Common myeloid progenitor, CD34-positive (primary cell): ENCODE data around the gene ZFPM1.

ENCODE experiments used
- CTCF ChIA-PET: fragments of 350-600 bp; sonication (Branson Sonifier 250); formaldehyde crosslinking; loops from one replicate; lab custom pipeline; 2021; ENCODE audit warnings: antibody characterized with exemption; lab: Charles Lee
- POLR2A ChIA-PET: fragments of 350-600 bp; sonication (Branson Sonifier 250); formaldehyde crosslinking; loops from one replicate; lab custom pipeline; 2021; ENCODE audit warnings: antibody characterized with exemption; lab: Charles Lee
- DNase-seq, 3 donors: peaks; one replicate each; pipeline versions ENCODE4 v3.0.0 to v3.0.0-alpha.2; 2013
- H3K27ac ChIP-seq, 2 experiments: 1 replicate in 1 of 2; 2 replicates in 1 of 2; pipeline ENCODE4 v1.7.0; 2013; ENCODE audit warnings: inconsistent platforms in 2 of 2, low read length in 2 of 2, mild to moderate bottlenecking in 2 of 2, low read depth in 1 of 2, moderate library complexity in 1 of 2; ENCODE audit not compliant: severe bottlenecking in 2 of 2, insufficient read depth in 1 of 2, poor library complexity in 1 of 2
- H3K27me3 ChIP-seq, 5 experiments: replicated peaks in 2 of 5; 1 replicate in 3 of 5; 2 replicates in 2 of 5; pipeline versions ENCODE4 v1.6.1 to v1.7.0; 2013; ENCODE audit warnings: low read length in 4 of 5, mild to moderate bottlenecking in 2 of 5, moderate library complexity in 2 of 5, inconsistent platforms in 1 of 5; ENCODE audit not compliant: insufficient read depth in 5 of 5, control insufficient read depth in 4 of 5
- H3K36me3 ChIP-seq, 4 experiments: 1 replicate in 2 of 4; 2 replicates in 2 of 4; pipeline versions ENCODE4 v1.6.1 to v1.7.0; 2013; ENCODE audit warnings: low read length in 3 of 4, control low read depth in 1 of 4, mild to moderate bottlenecking in 1 of 4; ENCODE audit not compliant: control insufficient read depth in 4 of 4, insufficient read depth in 4 of 4
- H3K4me1 ChIP-seq, 4 experiments: 1 replicate in 3 of 4; 2 replicates in 1 of 4; pipeline versions ENCODE4 v1.6.1 to v1.7.1; 2013; ENCODE audit warnings: low read length in 3 of 4, mild to moderate bottlenecking in 3 of 4, control low read depth in 1 of 4, inconsistent platforms in 1 of 4, moderate library complexity in 1 of 4; ENCODE audit not compliant: control insufficient read depth in 4 of 4, insufficient read depth in 4 of 4; ENCODE audit errors: control extremely low read depth in 1 of 4
- H3K4me3 ChIP-seq, 7 experiments: 1 replicate in 4 of 7; 2 replicates in 3 of 7; pipeline versions ENCODE4 v1.5.1 to v1.7.0; 2013; ENCODE audit warnings: mild to moderate bottlenecking in 7 of 7, low read length in 6 of 7, moderate library complexity in 6 of 7, inconsistent platforms in 2 of 7, low read depth in 2 of 7, control low read depth in 1 of 7; ENCODE audit not compliant: insufficient read depth in 4 of 7, control insufficient read depth in 1 of 7; ENCODE audit errors: extremely low read depth in 1 of 7
- H3K9me3 ChIP-seq, 5 experiments: 1 replicate in 4 of 5; 2 replicates in 1 of 5; pipeline versions ENCODE4 v1.6.1 to v1.7.1; 2013; ENCODE audit warnings: low read length in 4 of 5, mild to moderate bottlenecking in 2 of 5, inconsistent platforms in 1 of 5, low read depth in 1 of 5, moderate library complexity in 1 of 5; ENCODE audit not compliant: control insufficient read depth in 4 of 5, insufficient read depth in 2 of 5; ENCODE audit errors: control extremely low read depth in 1 of 5
- WGBS: methylation state at CpG from one replicate; pipeline ENCODE4 v1.1.5; 2013; ENCODE audit not compliant: insufficient coverage; 5-methylcytosine and 5-hydroxymethylcytosine counted together

The ZFPM1 gene

GRCh38 chr16:88525663-88525990, 72.5 kb downstream of the ZFPM1 start:
- no peak overlapping the region for H3K27ac ChIP-seq
- H3K4me1 ChIP-seq, result peaks cover 0 to 50% (median 43%) of the 10 kb centered on the region in 4 experiments
- peaks cover 0 to 15% (median 10%) of the 10 kb centered on the region in 4 experiments for H3K36me3 ChIP-seq
- no peak for DNase-seq
- no peak overlapping the region for H3K4me3 ChIP-seq
- H3K27me3 ChIP-seq, result no peaks in the 10 kb centered on the region
- ChIA-PET CTCF (interaction anchor here (0.6 to 2.6 kb wide), 6 partner anchors 15 to 95 kb away, joined by 3 to 6 read pairs (median 4); no protein-coding TSS in a partner anchor), POLR2A (interaction anchor here (0.5 to 0.6 kb wide), 2 partner anchors 37 to 73 kb away, joined by 3 read pairs; no protein-coding TSS in a partner anchor)
- no peaks in the 10 kb centered on the region for H3K9me3 ChIP-seq
- 47% methylated on average over 17 of the region's 17 CpGs for WGBS

GRCh38 chr16:88526008-88526905, 73.2 kb downstream of the ZFPM1 start:
- Histone ChIP-seq H3K9me3 (no peaks in the 10 kb centered on the region), H3K4me1 (peaks cover 0 to 50% (median 43%) of the 10 kb centered on the region in 4 experiments), H3K27ac (no peak overlapping the region), H3K4me3 (no peak overlapping the region), H3K36me3 (peaks cover 0 to 15% (median 10%) of the 10 kb centered on the region in 4 experiments), H3K27me3 (no peaks in the 10 kb centered on the region)
- DNase-seq, result no peak
- ChIA-PET CTCF (interaction anchor here (0.6 to 2.6 kb wide), 7 partner anchors 15 to 96 kb away, joined by 3 to 6 read pairs (median 3); no protein-coding TSS in a partner anchor), POLR2A (no interaction called here)
- 88% methylated on average over 29 of the region's 29 CpGs for WGBS

GRCh38 chr16:88526906-88527185, 73.8 kb downstream of the ZFPM1 start:
- Histone ChIP-seq H3K27ac (no peak overlapping the region), H3K4me1 (peaks cover 0 to 48% (median 42%) of the 10 kb centered on the region in 4 experiments), H3K36me3 (peaks cover 0 to 16% (median 12%) of the 10 kb centered on the region in 4 experiments), H3K9me3 (no peaks in the 10 kb centered on the region), H3K4me3 (no peak overlapping the region), H3K27me3 (no peaks in the 10 kb centered on the region)
- 95% methylated on average over 7 of the region's 9 CpGs for WGBS
- DNase-seq, result no peak
- CTCF ChIA-PET, result interaction anchor here (1.0 to 2.6 kb wide), 2 partner anchors 33 to 85 kb away, joined by 3 to 6 read pairs; no protein-coding TSS in a partner anchor
- POLR2A ChIA-PET, result no interaction called here

- POLR2A ChIA-PET, result no interaction called here
These were observed 74.3 kb downstream of the ZFPM1 start for GRCh38 chr16:88527186-88527936.

GRCh38 chr16:88527937-88528743, 75.1 kb downstream of the ZFPM1 start:
- 90% methylated on average over 30 of the region's 30 CpGs for WGBS
- no peak overlapping the region for H3K27ac ChIP-seq
- peaks cover 0 to 35% (median 30%) of the 10 kb centered on the region in 4 experiments for H3K4me1 ChIP-seq
- ChIA-PET CTCF (interaction anchor here (0.8 to 1.5 kb wide), 2 partner anchors 83 to 544 kb away, joined by 3 to 6 read pairs; no protein-coding TSS in a partner anchor), POLR2A (no interaction called here)
- H3K36me3 ChIP-seq, result peaks cover 0 to 17% (median 13%) of the 10 kb centered on the region in 4 experiments
- H3K4me3 ChIP-seq, result no peak overlapping the region
- H3K9me3 ChIP-seq, result no peaks in the 10 kb centered on the region
- no peak for DNase-seq
- no peaks in the 10 kb centered on the region for H3K27me3 ChIP-seq

More at GRCh38 chr16:88527186-88527936, 74.3 kb downstream of the ZFPM1 start:
- peak in 2 of 3 donors; percentile 44 to 50 for DNase-seq
- peaks cover 0 to 43% (median 38%) of the 10 kb centered on the region in 4 experiments for H3K4me1 ChIP-seq
- CTCF ChIA-PET, result interaction anchor here (1.5 kb wide), 1 partner anchor 82 kb away, joined by 6 read pairs; no protein-coding TSS in a partner anchor
- no peaks in the 10 kb centered on the region for H3K9me3 ChIP-seq
- peaks cover 0 to 17% (median 12%) of the 10 kb centered on the region in 4 experiments for H3K36me3 ChIP-seq
- no peak overlapping the region for H3K4me3 ChIP-seq
- H3K27ac ChIP-seq, result no peak overlapping the region
- H3K27me3 ChIP-seq, result no peaks in the 10 kb centered on the region
- WGBS, result 41% methylated on average over 27 of the region's 32 CpGs

GRCh38 chr16:88528902-88529318, 75.8 kb downstream of the ZFPM1 start:
- no peak overlapping the region for H3K27ac ChIP-seq
- CTCF ChIA-PET, result interaction anchor here (1.0 to 1.5 kb wide), 2 partner anchors 84 to 85 kb away, joined by 3 to 6 read pairs; no protein-coding TSS in a partner anchor

More at GRCh38 chr16:88528902-88529318, 75.8 kb downstream of the ZFPM1 start:
- Histone ChIP-seq H3K4me1 (peaks cover 0 to 28% (median 23%) of the 10 kb centered on the region in 4 experiments), H3K4me3 (no peak overlapping the region), H3K27me3 (no peaks in the 10 kb centered on the region), H3K36me3 (peaks cover 0 to 17% (median 13%) of the 10 kb centered on the region in 4 experiments), H3K9me3 (no peaks in the 10 kb centered on the region)
- POLR2A ChIA-PET, result interaction anchor here (0.6 kb wide), 1 partner anchor 65 kb away, joined by 3 read pairs; no protein-coding TSS in a partner anchor
- no peak for DNase-seq
- WGBS, result 92% methylated on average over 22 of the region's 22 CpGs
